MCF 10A (cell line): Measurements from ENCODE around the gene MPEG1. TPM values are rescaled to one million over a fixed set of nuclear protein-coding genes. Genes with fewer than 3 reads are reported as not detected.

Experiments
- BruUV-seq: library from RNA; stranded (reverse); fragments of 400-500 nt; replicated peaks from 2 replicates; lab custom pipeline; 2021; lab: Mats Ljungman, UMichigan
- CTCF ChIA-PET: fragments of 300-600 bp; sonication (Branson Sonifier 250); formaldehyde crosslinking; extraction: SDS; loops from one replicate; lab custom pipeline; 2021; ENCODE audit warnings: antibody characterized with exemption, inconsistent platforms; lab: Yijun Ruan, JAX
- POLR2A ChIA-PET: fragments of 300-600, 350-650 bp; sonication (Branson Sonifier 250); formaldehyde crosslinking; extraction: SDS; loops from one replicate; lab custom pipeline; 2020; ENCODE audit warnings: antibody characterized with exemption, inconsistent platforms; lab: Yijun Ruan, JAX
- DNase-seq: peaks from one replicate; pipeline ENCODE4 v3.0.0-alpha.2; 2018; ENCODE audit not compliant: unreplicated experiment
- H3K27ac Mint-ChIP-seq: one replicate; pipeline ENCODE4 v1.8.0; 2022; ENCODE audit warnings: mild to moderate bottlenecking, low read depth, mixed read lengths; ENCODE audit not compliant: unreplicated experiment
- H3K27me3 Mint-ChIP-seq: one replicate; pipeline ENCODE4 v1.8.0; 2022; ENCODE audit warnings: mixed read lengths; ENCODE audit not compliant: insufficient read depth, unreplicated experiment
- H3K36me3 Mint-ChIP-seq: one replicate; pipeline ENCODE4 v1.8.0; 2022; ENCODE audit warnings: mild to moderate bottlenecking, moderate library complexity, mixed read lengths; ENCODE audit not compliant: insufficient read depth, unreplicated experiment
- H3K4me1 Mint-ChIP-seq: one replicate; pipeline ENCODE4 v1.8.0; 2022; ENCODE audit warnings: mixed read lengths; ENCODE audit not compliant: insufficient read depth, unreplicated experiment
- H3K4me3 Mint-ChIP-seq: one replicate; pipeline ENCODE4 v1.8.0; 2022; ENCODE audit warnings: mild to moderate bottlenecking, moderate library complexity, mixed read lengths; ENCODE audit not compliant: unreplicated experiment
- H3K9me3 Mint-ChIP-seq: one replicate; pipeline ENCODE4 v1.8.0; 2022; ENCODE audit warnings: mixed read lengths; ENCODE audit not compliant: unreplicated experiment
- CTCF ChIP-seq: fragments of 200-600 bp; IDR thresholded peaks from one replicate; pipeline ENCODE4 v1.8.0; 2022; ENCODE audit warnings: antibody characterized with exemption, mild to moderate bottlenecking; ENCODE audit not compliant: unreplicated experiment
- intact Hi-C: fragments of 100-400 bp; cut with micrococcal nuclease; formaldehyde crosslinking; loops from 2 replicates; pipeline ENCODE4 v1.14.1; 2022
- total RNA-seq: library from RNA; stranded (reverse); gene quantifications from 2 replicates; pipeline ENCODE4 v1.2.3, GENCODE V29; 2022

The MPEG1 gene
- total RNA-seq, 1 experiment from 2014 or later: not detected

DNA sequence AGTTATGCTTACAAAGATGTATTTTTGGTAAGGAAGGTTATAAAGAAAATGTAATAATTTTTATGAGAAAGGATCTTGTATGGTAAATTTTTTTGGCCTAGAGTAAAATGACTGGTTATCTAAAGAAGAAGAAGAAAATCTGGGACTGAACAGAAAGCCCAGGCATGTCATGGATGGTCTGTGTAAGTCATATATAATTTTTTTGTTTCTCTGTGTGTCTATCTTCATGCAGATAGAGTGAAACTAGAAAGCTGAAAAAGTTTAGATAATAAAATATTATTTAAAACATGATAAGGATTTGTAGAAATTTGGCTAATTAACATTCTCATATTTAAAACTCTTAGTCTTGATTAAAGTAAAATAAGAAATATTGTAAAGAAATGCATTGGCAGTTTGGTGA lies 27.6 kb upstream of the MPEG1 start:
- DNase-seq: no peak
- H3K4me3 Mint-ChIP-seq: no peak overlapping the region
- intact Hi-C loops: no loop called here
- no peak overlapping the region for H3K27ac Mint-ChIP-seq
- peaks cover 22% of the 10 kb centered on the region for H3K27me3 Mint-ChIP-seq
- H3K4me1 Mint-ChIP-seq: no peaks in the 10 kb centered on the region
- H3K36me3 Mint-ChIP-seq: no peaks in the 10 kb centered on the region
- H3K9me3 Mint-ChIP-seq: peaks cover 14% of the 10 kb centered on the region
- CTCF ChIA-PET: no interaction called here
- no peak for TF ChIP-seq CTCF
- POLR2A ChIA-PET: no interaction called here
- BruUV-seq: no TSS peak

DNA sequence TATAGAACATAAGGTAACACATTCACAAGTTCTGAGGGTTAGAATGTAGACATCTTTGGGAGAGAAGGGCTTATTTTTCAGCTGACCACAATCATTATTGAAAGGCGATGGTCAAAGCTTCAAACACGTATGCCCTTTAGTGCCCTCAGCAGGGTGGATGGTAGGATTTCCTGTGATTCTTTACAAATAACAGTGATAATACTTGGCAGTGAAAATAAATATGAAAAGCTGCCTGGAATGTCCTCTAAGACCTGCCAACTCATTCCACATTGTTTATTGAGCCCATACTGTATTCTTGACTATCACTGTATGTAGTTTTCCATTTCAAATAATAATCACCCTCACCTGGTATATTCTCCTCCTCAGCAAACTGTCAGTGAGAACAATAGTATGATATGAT lies 13.7 kb upstream of the MPEG1 start:
- no peak for DNase-seq
- ChIA-PET POLR2A (no interaction called here), CTCF (interaction anchor here (0.7 kb wide), 1 partner anchor 21 kb away, joined by 3 read pairs; no protein-coding TSS in a partner anchor)
- Mint-ChIP-seq H3K4me3 (no peak overlapping the region), H3K27ac (no peak overlapping the region), H3K36me3 (no peaks in the 10 kb centered on the region), H3K9me3 (no peaks in the 10 kb centered on the region), H3K27me3 (no peaks in the 10 kb centered on the region), H3K4me1 (peaks cover 13% of the 10 kb centered on the region)
- no peak for TF ChIP-seq CTCF
- intact Hi-C loops: no loop called here
- no TSS peak for BruUV-seq

GRCh38 chr11:59225017-59225416 lies 12.3 kb upstream of the MPEG1 start:
- Mint-ChIP-seq H3K36me3 (no peaks in the 10 kb centered on the region), H3K9me3 (no peaks in the 10 kb centered on the region), H3K4me1 (peaks cover 17% of the 10 kb centered on the region), H3K27me3 (no peaks in the 10 kb centered on the region), H3K4me3 (no peak overlapping the region), H3K27ac (no peak overlapping the region)
- TF ChIP-seq CTCF: no peak
- CTCF ChIA-PET: interaction anchor here (0.9 to 2.0 kb wide), 3 partner anchors 9 to 205 kb away, joined by 3 to 5 read pairs (median 4); no protein-coding TSS in a partner anchor
- intact Hi-C loops: no loop called here
- no peak for DNase-seq
- no TSS peak for BruUV-seq
- POLR2A ChIA-PET: no interaction called here

GRCh38 chr11:59224351-59224928 lies 11.7 kb upstream of the MPEG1 start:
- CTCF ChIA-PET: interaction anchor here (0.6 to 3.1 kb wide), 5 partner anchors 9 to 205 kb away, joined by 3 to 11 read pairs (median 4); no protein-coding TSS in a partner anchor
- TF ChIP-seq CTCF: no peak
- no peak overlapping the region for H3K4me3 Mint-ChIP-seq
- no peaks in the 10 kb centered on the region for H3K9me3 Mint-ChIP-seq
- H3K4me1 Mint-ChIP-seq: peaks cover 17% of the 10 kb centered on the region
- no peaks in the 10 kb centered on the region for H3K27me3 Mint-ChIP-seq
- H3K27ac Mint-ChIP-seq: no peak overlapping the region
- intact Hi-C loops: no loop called here
- no peak for DNase-seq
- POLR2A ChIA-PET: no interaction called here
- H3K36me3 Mint-ChIP-seq: no peaks in the 10 kb centered on the region
- no TSS peak for BruUV-seq
